Panc1 (cell line): Measurements from ENCODE around the gene NAT10.

Experiments
- POLR2AphosphoS5 ChIP-seq: IDR thresholded peaks from 2 replicates; pipeline ENCODE4 v1.6.1; 2012; ENCODE audit warnings: mild to moderate bottlenecking, low read depth, low read length, moderate library complexity
- TF ChIP-seq, protein P1 (sequence below), 2 experiments: IDR thresholded peaks; 2 replicates each; pipeline ENCODE4 v1.6.1; 2011 to 2012; ENCODE audit warnings: low read depth in 2 of 2, control low read depth in 1 of 2, low read length in 1 of 2, mild to moderate bottlenecking in 1 of 2, moderate library complexity in 1 of 2; ENCODE audit not compliant: insufficient read depth in 1 of 2
- TF ChIP-seq, protein P2 (sequence below): fragments of 450-650 bp; IDR thresholded peaks from 2 replicates; pipeline ENCODE4 v1.5.1; 2017; ENCODE audit warnings: mild to moderate bottlenecking

- TF ChIP-seq, protein P1, sequence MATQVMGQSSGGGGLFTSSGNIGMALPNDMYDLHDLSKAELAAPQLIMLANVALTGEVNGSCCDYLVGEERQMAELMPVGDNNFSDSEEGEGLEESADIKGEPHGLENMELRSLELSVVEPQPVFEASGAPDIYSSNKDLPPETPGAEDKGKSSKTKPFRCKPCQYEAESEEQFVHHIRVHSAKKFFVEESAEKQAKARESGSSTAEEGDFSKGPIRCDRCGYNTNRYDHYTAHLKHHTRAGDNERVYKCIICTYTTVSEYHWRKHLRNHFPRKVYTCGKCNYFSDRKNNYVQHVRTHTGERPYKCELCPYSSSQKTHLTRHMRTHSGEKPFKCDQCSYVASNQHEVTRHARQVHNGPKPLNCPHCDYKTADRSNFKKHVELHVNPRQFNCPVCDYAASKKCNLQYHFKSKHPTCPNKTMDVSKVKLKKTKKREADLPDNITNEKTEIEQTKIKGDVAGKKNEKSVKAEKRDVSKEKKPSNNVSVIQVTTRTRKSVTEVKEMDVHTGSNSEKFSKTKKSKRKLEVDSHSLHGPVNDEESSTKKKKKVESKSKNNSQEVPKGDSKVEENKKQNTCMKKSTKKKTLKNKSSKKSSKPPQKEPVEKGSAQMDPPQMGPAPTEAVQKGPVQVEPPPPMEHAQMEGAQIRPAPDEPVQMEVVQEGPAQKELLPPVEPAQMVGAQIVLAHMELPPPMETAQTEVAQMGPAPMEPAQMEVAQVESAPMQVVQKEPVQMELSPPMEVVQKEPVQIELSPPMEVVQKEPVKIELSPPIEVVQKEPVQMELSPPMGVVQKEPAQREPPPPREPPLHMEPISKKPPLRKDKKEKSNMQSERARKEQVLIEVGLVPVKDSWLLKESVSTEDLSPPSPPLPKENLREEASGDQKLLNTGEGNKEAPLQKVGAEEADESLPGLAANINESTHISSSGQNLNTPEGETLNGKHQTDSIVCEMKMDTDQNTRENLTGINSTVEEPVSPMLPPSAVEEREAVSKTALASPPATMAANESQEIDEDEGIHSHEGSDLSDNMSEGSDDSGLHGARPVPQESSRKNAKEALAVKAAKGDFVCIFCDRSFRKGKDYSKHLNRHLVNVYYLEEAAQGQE (IDR thresholded peaks at IDR 0.05; ENCODE audit: insufficient read depth in 1 of 2, low read depth in 2 of 2, low read length in 1 of 2): no peak
- TF ChIP-seq, protein P2, sequence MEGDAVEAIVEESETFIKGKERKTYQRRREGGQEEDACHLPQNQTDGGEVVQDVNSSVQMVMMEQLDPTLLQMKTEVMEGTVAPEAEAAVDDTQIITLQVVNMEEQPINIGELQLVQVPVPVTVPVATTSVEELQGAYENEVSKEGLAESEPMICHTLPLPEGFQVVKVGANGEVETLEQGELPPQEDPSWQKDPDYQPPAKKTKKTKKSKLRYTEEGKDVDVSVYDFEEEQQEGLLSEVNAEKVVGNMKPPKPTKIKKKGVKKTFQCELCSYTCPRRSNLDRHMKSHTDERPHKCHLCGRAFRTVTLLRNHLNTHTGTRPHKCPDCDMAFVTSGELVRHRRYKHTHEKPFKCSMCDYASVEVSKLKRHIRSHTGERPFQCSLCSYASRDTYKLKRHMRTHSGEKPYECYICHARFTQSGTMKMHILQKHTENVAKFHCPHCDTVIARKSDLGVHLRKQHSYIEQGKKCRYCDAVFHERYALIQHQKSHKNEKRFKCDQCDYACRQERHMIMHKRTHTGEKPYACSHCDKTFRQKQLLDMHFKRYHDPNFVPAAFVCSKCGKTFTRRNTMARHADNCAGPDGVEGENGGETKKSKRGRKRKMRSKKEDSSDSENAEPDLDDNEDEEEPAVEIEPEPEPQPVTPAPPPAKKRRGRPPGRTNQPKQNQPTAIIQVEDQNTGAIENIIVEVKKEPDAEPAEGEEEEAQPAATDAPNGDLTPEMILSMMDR: no peak
- no peak for TF ChIP-seq POLR2AphosphoS5
Measured at GRCh38 chr11:34084637-34085036, 20.8 kb upstream of the NAT10 start.
